T-helper 2 cell treated with Interferon-gamma antibody and Interleukin-4, amounts not matched to agents 100 ng/mL and 5 ng/mL, for 36 hours (primary cell): Measurements from ENCODE around the gene ADGB. TPM values are rescaled to one million over a fixed set of nuclear protein-coding genes. Genes with fewer than 3 reads are reported as not detected.
"Not testable (repeated sequence)": the region's sequence is repeated elsewhere in the genome, so short reads cannot be mapped to it uniquely, and the experiment has no call there.

Source experiments
- intact Hi-C: fragments of 100-400 bp; cut with micrococcal nuclease; formaldehyde crosslinking; loops from one replicate; pipeline ENCODE4 v1.15.1; 2023
- total RNA-seq: library from RNA; stranded (reverse); gene quantifications from 2 replicates; pipeline ENCODE4 v1.2.3, GENCODE V29; 2022

ADGB gene
- total RNA-seq, 1 donor from 2014 or later = not detected

DNA sequence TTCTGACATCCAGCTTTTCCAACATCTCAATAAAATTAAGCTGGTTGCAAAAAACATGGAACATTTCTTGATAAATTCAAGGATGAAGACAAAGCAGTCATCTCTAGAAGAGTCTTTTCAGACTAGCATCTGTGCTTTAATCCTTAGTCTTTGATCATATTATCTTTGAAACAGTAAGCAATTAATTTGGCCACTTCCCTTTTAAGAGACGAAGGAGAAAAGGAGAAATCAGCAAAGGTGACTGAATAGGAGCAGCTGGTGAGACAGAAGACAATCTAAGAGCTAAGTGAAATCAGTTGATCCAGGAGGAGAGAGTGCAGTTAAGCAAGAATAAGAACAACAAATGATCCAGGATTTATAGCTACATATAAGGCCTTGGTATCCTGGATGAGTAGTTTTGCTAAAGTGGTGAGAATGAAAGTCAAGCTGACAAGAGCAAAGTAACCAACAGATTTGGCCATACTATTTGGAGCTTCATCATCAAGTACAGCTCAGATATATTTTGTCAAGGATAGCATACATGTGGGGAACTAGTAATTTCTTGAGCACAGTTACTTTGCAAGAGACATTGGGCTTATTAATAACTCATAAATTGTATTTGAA is 215.5 kb downstream of the ADGB start:
- intact Hi-C loops = no loop called here

DNA sequence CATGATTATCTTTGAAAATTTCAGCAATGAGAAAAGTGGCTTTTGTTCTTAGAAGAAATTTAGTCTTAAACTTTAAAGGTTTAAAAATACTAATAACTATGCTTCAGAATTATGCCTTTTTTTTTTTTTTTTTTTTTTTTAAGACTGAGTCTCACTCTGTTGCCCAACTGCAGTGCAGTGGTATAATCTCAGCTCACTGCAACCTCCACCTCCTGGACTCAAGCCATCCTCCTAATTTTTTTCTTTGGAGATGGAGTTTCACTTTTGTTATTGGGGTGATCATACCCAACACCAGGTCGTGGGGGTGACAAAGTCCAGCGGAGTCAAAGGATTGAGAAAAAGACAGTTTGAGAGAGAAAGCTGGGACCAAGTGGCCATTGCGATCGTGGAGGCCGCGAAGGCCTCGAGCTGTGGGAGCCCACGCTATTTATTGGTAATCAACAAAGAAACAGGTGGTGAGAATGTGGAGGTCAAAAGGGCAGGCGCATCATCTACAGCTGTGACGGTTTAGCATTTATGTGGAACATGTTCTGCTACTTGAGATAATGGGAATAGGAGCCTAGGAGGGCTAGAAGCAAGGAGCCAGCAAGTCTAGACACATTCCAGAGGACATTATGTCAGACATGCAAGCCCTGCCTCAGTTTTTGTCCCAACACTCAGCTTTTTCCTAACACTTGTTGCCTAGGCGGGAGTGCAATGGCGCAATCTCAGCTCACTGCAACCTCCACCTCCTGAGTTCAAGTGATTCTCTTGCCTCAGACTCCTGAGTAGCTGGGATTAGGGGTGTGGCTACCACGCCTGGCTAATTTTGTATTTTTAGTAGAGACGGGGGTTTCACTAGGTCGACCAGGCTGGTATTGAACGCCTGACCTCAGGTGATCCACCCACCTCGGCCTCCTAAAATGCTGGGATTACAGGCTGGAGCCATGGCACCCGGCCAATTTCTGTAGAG is 217.0 kb downstream of the ADGB start:
- intact Hi-C loops = not testable (repeated sequence)

DNA sequence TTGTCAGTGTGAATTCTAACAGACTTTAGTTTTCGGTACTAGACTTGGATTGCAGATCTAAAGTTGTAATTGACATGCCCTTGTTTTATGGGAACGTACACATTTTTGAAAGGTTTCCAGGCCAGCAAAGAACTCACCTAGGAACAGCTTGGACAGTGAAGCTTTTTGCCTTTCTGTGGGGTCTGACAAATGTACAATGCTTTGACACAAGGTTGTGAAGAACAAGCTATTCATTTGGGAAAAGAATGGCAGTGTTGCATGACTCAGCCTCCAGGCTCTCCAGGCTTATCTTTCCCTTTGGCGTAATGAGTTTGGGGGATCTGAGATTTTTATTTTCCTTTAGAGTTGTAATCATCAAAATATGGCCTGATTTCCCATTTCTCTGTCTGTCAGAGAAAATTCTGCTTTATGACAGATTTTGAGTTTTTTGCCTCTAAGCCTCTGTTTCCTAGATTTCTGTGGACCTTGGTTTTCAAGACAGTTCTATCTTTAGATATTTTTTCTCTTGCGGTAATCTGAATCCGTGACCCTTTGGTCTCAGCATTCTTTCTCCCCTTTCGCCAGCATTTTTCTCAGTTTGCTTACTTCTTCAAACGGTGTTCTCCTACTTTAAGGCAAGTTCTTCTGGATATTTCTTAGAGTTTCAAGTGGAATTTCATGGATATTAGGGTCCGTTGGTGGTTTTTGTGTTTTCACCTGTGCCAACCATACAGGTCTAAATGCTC is 221.0 kb downstream of the ADGB start:
- intact Hi-C loops = no loop called here

DNA sequence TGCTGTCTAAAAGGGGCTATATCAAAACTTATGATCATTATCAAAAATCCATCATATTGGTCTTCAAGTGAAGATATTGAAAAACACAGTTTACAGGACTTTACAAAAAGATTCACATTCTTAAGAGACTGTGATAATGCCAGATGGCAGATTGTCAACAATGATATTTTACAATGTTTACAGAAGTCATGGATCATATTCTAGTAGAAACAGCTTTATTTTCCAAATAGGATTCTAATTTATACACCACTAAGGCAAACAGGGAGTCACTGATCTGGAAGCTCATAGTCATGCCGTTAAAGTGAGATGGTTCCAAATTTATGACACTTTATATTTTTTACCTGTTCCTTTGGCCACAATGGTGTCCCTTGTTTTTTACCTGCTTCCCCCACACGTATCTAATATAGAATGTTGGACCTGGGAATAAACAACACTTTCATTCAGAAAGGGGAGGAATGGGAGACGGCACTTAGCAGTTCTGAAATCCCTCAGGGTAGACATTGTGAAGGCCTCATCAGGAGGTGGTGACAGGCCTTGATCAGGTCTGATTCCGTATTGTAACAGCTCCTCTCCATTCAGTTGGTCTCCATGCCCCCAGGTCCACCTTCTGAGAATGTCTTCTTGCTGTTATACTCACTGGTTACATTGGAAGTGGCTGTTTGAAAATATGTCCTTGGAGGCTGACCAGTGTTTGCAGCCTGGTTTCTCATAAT is 228.6 kb downstream of the ADGB start:
- intact Hi-C loops = no loop called here

DNA sequence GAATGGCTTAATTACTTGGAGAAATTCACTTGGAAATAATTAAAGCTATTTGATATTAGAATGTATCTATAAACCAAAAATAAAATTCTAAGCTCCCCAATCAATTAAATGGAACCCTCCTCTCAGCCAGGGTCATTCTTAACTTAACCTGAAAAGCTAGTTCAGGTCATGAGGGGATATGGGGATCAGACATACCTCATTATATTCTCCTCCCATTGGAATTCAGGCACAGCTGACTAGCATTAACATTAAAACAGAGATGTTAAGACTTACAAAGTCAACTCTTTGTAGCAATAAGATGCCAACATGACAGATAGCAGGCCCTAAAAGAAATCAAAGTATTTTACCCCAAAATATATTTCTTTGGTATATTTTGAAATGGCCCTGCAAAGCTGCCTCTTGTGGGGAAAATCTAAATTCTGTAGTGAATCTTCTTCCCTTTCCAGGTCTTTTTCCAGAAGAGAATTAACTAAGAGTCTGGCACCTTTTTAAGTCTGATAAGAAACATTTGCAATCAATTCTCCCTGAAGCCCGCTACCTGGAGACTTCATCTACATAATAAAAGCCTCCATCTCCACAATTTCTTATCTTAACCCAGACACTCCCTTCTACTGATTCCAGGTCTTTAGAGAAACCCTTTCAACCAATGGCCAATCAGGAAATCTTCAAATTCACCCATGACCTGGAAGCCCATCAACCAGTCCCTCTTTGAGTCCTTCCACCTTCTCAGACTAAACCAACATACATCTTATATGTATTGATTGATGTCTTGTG is 231.2 kb downstream of the ADGB start:
- intact Hi-C loops = no loop called here

DNA sequence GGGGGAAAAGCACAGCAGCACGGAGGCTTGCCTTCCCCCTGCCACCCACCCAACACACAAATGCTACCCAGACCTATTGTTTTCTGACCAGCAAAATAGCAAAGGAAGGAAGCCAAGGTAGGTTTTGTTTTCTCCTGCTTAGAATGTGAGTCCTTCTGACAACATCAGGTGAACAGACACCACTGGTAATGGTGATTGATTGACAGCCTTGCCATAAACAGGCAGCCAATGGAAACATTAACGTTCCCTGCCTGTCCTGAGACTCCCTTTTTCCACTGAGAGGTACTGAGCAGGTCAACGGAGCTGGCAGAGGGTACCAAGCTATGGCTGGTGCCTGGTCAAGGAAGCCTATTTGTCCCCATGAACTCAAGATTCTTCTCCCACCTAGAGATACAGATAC is 234.4 kb downstream of the ADGB start:
- intact Hi-C loops = no loop called here

DNA sequence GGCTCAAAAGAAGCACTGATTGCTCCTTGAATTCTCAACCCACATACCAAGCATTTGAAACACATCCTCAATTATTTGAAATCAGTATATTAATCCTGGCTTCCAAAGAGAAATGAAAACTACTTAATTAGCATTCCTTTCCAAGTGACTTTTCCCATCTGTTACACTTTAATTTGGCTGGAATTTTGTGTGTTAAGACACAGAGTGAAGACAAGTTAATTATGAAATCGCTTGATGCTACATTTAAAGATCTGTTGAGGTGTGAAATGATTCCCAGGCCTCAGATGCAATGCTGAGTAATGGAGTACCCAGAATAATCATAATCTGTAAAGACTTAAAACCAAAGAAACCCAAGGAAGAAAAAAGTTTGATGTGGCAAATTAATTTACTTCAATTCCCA is 241.4 kb downstream of the ADGB start:
- intact Hi-C loops = no loop called here

DNA sequence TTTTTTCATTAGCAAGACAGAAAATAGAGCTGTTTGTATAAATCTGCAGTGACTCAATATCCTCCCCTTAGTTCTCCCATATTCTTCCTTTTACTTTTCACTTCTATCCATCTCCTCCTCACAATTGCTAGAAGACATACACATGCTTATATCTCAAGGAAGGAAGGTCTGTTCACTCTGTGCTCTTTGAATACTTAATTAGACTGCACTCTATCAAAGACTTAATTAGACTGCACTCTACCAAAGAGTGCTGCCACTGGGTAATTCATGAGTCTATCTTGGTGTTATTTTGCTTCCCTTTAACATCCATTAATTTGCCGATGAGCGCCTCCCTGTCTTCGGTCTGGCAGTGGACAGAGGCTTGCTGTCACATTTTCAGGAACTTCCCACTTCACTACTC is 241.9 kb downstream of the ADGB start:
- intact Hi-C loops = no loop called here

DNA sequence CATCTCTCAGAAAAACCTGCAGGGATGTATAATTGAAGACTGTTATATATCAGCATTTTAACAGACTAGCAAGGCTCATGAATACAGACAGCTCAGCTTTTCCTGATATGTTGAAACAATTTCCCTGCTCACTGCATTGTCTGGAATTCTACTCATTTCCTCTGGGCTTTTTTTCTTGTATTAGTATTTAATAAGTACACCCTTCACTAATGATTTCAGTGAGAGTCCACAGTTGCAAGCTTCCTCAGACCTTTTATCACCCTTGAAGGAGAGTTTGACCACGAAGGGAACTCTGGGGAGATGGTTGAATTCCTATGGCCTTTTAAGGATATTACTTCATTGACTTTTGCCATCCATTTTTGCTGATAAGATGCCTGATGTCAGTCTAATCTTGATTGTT is 248.7 kb downstream of the ADGB start:
- intact Hi-C loops = no loop called here

DNA sequence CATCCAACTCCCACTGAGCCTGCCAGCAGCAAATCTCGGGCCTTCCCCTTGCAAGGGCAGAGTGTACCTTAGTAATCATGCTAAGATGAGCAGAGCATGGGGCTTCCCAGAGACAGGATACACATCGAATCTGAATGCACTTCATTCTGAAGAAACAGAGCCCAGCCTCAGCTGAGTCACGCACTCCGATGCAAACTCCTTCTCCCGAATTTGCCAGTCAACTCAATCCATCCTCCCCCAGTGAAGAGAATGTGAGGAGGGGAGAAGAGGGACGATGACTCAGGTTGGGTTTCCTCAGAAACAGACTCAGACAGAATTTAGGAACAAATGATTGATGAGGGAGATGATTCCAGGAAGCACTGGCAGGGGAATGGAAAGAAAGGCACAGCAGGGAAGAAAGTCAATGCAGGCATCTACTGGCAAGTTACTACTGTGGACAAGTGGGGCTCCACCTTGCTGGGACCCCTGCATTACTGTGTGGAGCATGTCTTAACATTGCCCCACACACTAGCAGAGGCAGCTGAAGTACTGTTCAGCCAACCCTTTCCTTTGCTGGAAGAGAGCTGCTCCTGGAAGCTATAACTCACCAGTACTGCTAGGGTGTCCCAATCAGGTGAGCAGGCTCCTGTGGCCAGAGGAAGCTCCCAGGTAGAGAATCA is 251.6 kb downstream of the ADGB start:
- intact Hi-C loops = loop anchor here (10.0 kb wide), 2 partner anchors 534 to 654 kb away; partner anchors contain the start of gene SAMD5

DNA sequence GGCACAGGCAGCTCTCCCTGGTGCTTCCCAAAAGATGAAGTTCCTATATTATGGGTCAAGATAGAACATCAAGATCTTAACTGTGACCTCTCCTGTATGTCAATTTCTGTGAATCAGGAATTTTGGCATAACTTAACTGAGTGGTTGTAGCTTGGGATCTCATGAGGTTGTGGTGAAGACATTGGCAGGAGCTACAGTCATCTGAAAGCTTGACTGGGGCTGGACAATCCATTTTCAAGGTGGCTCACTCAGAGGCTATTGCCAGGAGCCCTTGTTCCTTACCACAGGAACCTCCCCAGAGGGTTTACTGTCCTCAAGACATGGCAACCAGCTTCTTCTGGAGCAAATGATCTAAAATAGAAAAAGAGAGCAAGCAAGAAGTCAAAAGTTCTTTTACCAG is 252.2 kb downstream of the ADGB start:
- intact Hi-C loops = loop anchor here (10.0 kb wide), 2 partner anchors 534 to 654 kb away; partner anchors contain the start of gene SAMD5

DNA sequence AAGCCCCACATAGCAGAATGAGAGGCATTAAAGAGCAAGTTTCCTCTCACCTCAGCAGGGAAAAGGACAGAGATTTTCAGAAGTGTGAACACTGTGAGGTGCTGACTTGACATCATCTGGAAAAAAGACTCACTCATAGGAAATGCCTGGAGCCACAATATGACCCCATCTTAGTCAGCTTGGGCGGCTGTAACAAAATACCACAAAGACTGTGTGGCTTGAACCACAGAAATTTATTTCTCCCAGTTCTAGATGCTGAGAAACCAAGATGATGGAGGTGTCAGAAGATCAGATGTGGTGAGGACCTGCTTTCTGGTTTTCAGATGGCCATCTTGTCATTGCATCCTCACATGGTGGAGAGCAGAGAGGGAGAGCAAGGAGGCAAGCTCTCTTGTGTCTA is 253.1 kb downstream of the ADGB start:
- intact Hi-C loops = loop anchor here (10.0 kb wide), 2 partner anchors 533 to 653 kb away; partner anchors contain the start of gene SAMD5

DNA sequence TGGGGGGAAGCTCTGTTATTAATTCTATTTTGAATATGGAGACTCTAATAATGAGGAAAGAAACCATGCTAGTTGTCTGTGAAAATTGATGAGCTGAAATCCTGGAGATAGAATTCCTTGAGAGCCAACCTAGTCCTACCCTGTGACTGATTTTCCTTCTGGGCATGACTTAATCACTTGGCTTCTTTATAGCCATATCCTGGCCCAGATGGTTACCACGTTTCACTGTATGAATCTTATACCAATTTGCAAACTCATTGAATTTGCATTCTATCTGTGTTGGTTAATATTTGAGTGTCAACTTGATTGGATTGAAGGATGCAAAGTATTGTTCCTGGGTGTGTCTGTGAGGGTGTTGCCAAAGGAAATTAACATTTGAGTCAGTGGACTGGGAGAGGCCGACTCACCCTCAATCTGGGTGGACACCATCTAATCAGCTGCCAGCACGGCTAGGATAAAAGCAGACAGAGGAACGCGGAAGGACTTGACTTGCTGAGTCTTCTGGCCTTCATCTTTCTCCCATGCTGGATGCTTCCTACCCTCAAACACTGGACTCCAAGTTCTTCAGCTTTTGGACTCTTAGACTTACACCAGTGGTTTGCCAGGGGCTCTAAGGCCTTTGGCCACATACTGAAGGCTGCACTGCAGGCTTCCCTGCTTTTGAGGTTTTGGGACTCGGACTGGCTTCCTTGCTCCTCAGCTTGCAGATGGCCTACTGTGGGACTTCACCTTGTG is 255.9 kb downstream of the ADGB start:
- intact Hi-C loops = loop anchor here (5.0 to 10.0 kb wide), 5 partner anchors 348 to 1313 kb away; partner anchors contain the start of genes SAMD5 and STXBP5

DNA sequence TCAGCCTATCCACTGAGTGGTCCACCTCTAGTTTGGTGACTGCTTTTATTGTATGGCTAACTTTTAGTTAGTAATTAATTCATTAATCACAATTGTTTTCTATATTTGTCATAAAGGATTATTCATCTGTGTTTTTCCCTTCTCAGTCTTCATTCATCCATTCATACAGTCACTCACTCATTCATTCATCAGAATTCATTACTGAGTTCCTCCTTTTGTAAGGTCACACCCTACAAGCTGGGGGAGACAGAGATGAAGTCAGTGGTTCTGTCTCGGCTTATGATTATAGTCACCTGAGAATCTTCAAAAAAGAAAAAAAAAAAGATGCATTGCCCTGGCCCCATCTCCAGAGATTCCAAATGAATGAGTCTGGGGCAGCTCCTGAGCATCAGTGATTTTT is 257.1 kb downstream of the ADGB start:
- intact Hi-C loops = loop anchor here (5.0 to 10.0 kb wide), 5 partner anchors 346 to 1311 kb away; partner anchors contain the start of genes SAMD5 and STXBP5

DNA sequence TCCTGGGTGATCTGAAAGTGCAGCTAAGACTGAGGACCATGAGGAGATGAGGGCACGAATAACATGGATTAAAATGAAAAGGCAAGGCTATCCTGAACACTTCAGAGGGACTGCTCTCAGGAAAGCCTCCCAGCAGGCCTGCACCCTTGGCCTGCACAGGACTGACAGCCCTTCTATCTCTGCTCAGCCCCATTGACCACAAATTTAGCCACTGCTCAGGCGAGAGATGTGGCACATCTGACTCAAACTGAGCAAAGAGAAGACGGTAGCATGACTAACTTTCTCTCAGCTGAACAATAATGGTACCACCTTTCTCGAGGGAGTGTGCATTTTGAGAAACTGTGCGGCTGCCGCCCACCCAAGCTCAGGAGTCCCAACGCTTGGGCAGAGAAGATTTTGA is 257.5 kb downstream of the ADGB start:
- intact Hi-C loops = loop anchor here (5.0 to 10.0 kb wide), 5 partner anchors 346 to 1311 kb away; partner anchors contain the start of genes SAMD5 and STXBP5

DNA sequence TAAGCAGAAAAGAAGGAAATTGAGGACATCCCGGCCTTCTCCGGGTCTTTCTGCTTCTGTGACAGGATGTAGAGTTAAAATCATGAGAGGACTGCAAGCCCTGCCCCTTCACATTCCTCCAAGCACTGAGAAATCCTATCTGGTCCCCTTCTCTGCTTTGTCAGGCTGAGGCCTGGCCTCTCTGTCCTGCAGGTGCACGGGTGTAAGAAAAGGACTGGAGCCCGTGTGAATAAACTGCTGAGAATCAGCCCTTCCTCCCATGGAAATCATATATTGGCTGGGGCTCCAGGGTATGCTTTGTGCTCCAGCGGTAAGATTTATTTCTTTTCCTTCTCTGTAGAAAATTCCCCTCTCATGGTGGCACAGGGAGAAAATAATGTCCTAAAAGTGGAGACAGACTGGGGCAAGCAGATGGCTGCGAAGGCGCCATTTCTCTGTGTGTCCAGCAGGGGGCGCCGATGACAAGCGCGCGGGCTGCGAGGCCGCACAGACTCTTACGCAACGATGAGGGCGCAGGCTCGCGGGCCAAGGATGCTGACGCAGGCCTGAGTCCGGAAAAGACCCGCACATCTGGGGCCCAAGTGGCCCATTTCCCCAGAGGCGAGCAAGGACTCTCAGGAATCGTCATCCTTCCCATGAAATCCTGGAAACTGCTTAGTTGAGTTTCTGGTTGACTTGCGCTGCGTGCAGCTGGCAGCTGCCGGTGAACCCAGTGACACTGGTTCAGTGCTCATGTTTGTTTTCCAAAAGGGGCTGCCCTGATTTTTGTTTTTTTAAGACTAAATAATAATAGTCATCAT is 258.6 kb downstream of the ADGB start:
- intact Hi-C loops = loop anchor here (1.0 to 10.0 kb wide), 6 partner anchors 345 to 1310 kb away; partner anchors contain the start of genes SAMD5 and STXBP5

DNA sequence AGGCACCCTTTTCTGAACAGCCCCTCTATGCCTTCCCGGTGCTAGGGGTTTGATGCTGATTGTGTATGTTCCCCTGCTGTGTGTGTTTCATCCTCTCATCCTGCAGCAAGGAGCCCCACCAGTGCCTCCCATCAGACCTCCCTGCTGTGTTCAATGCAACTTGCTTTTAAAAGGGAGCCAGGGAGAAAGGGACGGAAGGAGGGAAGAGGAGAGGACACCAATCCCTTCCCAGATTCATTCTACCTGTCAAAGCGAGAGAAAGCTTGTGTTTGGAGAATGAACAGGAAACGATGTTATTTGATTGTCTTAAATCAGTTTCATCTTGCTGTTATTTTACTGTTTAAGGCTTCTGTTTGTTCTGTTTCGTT is 259.2 kb downstream of the ADGB start:
- intact Hi-C loops = loop anchor here (1.0 to 10.0 kb wide), 6 partner anchors 344 to 1309 kb away; partner anchors contain the start of genes SAMD5 and STXBP5

DNA sequence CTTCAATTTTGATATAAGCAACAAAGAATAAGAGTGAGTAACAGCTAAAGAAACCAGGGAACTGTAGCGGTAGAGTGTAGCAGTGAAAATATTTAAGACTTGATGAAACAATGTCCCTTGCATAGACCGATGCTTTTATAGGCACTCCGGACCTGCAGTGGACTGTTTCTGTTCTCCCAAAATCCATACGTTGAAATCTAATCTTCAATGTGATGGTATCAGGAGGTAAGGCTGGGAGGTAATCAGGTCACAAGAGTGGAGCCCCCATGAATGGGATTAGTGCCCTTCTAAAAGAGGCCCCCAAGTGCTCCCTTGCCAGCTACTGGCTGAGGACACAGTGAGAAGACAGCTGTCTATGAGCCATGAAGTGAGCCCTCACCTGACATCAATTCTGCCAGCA is 260.4 kb downstream of the ADGB start:
- intact Hi-C loops = loop anchor here (5.0 to 10.0 kb wide), 5 partner anchors 343 to 1308 kb away; partner anchors contain the start of genes SAMD5 and STXBP5
